Astrocyte (in vitro differentiated cells and primary cell): ENCODE results near the gene PCDHGA12. TPM values are rescaled to one million over a fixed set of nuclear protein-coding genes. Genes with fewer than 3 reads are reported as not detected.
"Not testable (repeated sequence)": the region's sequence is repeated elsewhere in the genome, so short reads cannot be mapped to it uniquely, and the experiment has no call there.

Source experiments
- DNase-seq: peaks from one replicate; pipeline ENCODE4 v3.0.0-alpha.2; 2010; ENCODE audit warnings: low read depth
- FAIRE-seq: peaks from 2 replicates; lab custom pipeline; 2011; peaks lifted over from hg19 to GRCh38; lab: Jason Lieb, UNC
- H2AFZ ChIP-seq: 2 replicates; pipeline ENCODE4 v1.6.0; 2012; ENCODE audit warnings: low read depth, low read length, inconsistent platforms
- H3K27ac ChIP-seq: 2 replicates; pipeline ENCODE4 v1.5.1; 2011; ENCODE audit warnings: low read depth, low read length, inconsistent platforms
- H3K27me3 ChIP-seq: 2 replicates; pipeline ENCODE4 v1.6.0; 2011; ENCODE audit warnings: low read length, inconsistent platforms; ENCODE audit not compliant: insufficient read depth
- H3K36me3 ChIP-seq: 2 replicates; pipeline ENCODE4 v1.5.1; 2011; ENCODE audit warnings: low read length, inconsistent platforms; ENCODE audit not compliant: insufficient read depth
- H3K4me1 ChIP-seq: 2 replicates; pipeline ENCODE4 v1.5.1; 2011; ENCODE audit warnings: low read length, inconsistent platforms; ENCODE audit not compliant: insufficient read depth
- H3K4me2 ChIP-seq: 2 replicates; pipeline ENCODE4 v1.6.0; 2012; ENCODE audit warnings: low read length, inconsistent platforms
- H3K4me3 ChIP-seq: 2 replicates; pipeline ENCODE4 v1.5.1; 2011; ENCODE audit warnings: low read depth, mild to moderate bottlenecking, low read length, inconsistent platforms; ENCODE audit not compliant: insufficient read depth
- H3K79me2 ChIP-seq: 2 replicates; pipeline ENCODE4 v1.6.0; 2012; ENCODE audit warnings: mild to moderate bottlenecking, low read length, inconsistent platforms; ENCODE audit not compliant: insufficient read depth
- H3K9ac ChIP-seq: 2 replicates; pipeline ENCODE4 v1.6.0; 2012; ENCODE audit warnings: mild to moderate bottlenecking, low read length, inconsistent platforms
- H3K9me3 ChIP-seq: 2 replicates; pipeline ENCODE4 v1.5.1; 2012; ENCODE audit warnings: low read depth, mild to moderate bottlenecking, low read length, inconsistent platforms; ENCODE audit not compliant: insufficient read depth
- H4K20me1 ChIP-seq: 2 replicates; pipeline ENCODE4 v1.6.0; 2012; ENCODE audit warnings: low read length, inconsistent platforms; ENCODE audit not compliant: insufficient read depth
- H3K27ac Mint-ChIP-seq: one replicate; pipeline ENCODE4 v1.8.0; 2021; ENCODE audit warnings: mild to moderate bottlenecking, mixed read lengths; ENCODE audit not compliant: unreplicated experiment
- H3K27me3 Mint-ChIP-seq: one replicate; pipeline ENCODE4 v1.8.0; 2021; ENCODE audit warnings: low read depth, mixed read lengths; ENCODE audit not compliant: unreplicated experiment
- H3K36me3 Mint-ChIP-seq: one replicate; pipeline ENCODE4 v1.8.0; 2021; ENCODE audit warnings: low read depth, mixed read lengths; ENCODE audit not compliant: unreplicated experiment
- H3K4me1 Mint-ChIP-seq: one replicate; pipeline ENCODE4 v1.8.0; 2021; ENCODE audit warnings: low read depth, mixed read lengths; ENCODE audit not compliant: unreplicated experiment
- H3K4me3 Mint-ChIP-seq: one replicate; pipeline ENCODE4 v1.8.0; 2021; ENCODE audit warnings: mild to moderate bottlenecking, moderate library complexity, mixed read lengths; ENCODE audit not compliant: unreplicated experiment
- H3K9me3 Mint-ChIP-seq: one replicate; pipeline ENCODE4 v1.8.0; 2021; ENCODE audit warnings: mild to moderate bottlenecking, mixed read lengths; ENCODE audit not compliant: unreplicated experiment
- CTCF ChIP-seq: IDR thresholded peaks from 2 replicates; pipeline ENCODE4 v1.5.1; 2011; ENCODE audit warnings: low read depth, mild to moderate bottlenecking, inconsistent platforms, low read length, moderate library complexity; ENCODE audit not compliant: insufficient read depth
- EZH2 ChIP-seq: IDR thresholded peaks from 2 replicates; pipeline ENCODE4 v1.6.1; 2012; ENCODE audit warnings: mild to moderate bottlenecking, low read length, inconsistent platforms; ENCODE audit not compliant: insufficient read depth
- total RNA-seq: library from RNA; stranded (reverse); gene quantifications from 2 replicates; pipeline ENCODE4 v1.2.1, GENCODE V29; 2021

The PCDHGA12 gene
- total RNA-seq, 1 donor from 2014 or later = 1.6 TPM

- not testable (repeated sequence) for H3K79me2 ChIP-seq, H3K27me3 Mint-ChIP-seq, H4K20me1 ChIP-seq, DNase-seq, H3K4me1 Mint-ChIP-seq, H3K27ac ChIP-seq, H3K36me3 ChIP-seq, H3K4me1 ChIP-seq, FAIRE-seq, H2AFZ ChIP-seq, H3K27me3 ChIP-seq
- peak; percentile 43 for TF ChIP-seq CTCF
- H3K9me3 ChIP-seq = peaks cover 45% of the 10 kb centered on the region
- peak within 1 kb of the TSS; percentile 23 for H3K9ac ChIP-seq
- Mint-ChIP-seq H3K27ac (peak within 1 kb of the TSS; percentile 84), H3K4me3 (peak within 1 kb of the TSS; percentile 96), H3K9me3 (peaks cover 16% of the 10 kb centered on the region), H3K36me3 (peaks cover 12% of the 10 kb centered on the region)
- peak within 1 kb of the TSS; percentile 31 for H3K4me3 ChIP-seq
- H3K4me2 ChIP-seq = peak within 1 kb of the TSS; percentile 64
Observed at GRCh38 chr5:141407790-141408505, 22.4 kb upstream of the PCDHGA12 start, which contains the start of gene PCDHGB6. Gene PCDHGB6, plus strand, starts transcription at chr5:141408021. Its CDS starts 182 bp downstream, at chr5:141408203.

GRCh38 chr5:141409598-141410306, 20.6 kb upstream of the PCDHGA12 start:
- FAIRE-seq (no peak), DNase-seq (no peak)
- H4K20me1 ChIP-seq = peaks cover 3% of the 10 kb centered on the region
- H3K9ac ChIP-seq = no peak overlapping the region
- no peaks in the 10 kb centered on the region for H3K4me1 ChIP-seq
- peaks cover 5% of the 10 kb centered on the region for H3K4me1 Mint-ChIP-seq
- no peak overlapping the region for H3K4me2 ChIP-seq
- H3K36me3 ChIP-seq = no peaks in the 10 kb centered on the region
- no peaks in the 10 kb centered on the region for H3K27me3 ChIP-seq
- H2AFZ ChIP-seq = no peak overlapping the region
- H3K4me3 ChIP-seq = no peak overlapping the region
- no peak overlapping the region for H3K4me3 Mint-ChIP-seq
- no peak overlapping the region for H3K27ac Mint-ChIP-seq
- H3K36me3 Mint-ChIP-seq = peaks cover 16% of the 10 kb centered on the region
- H3K27ac ChIP-seq = no peak overlapping the region
- H3K9me3 ChIP-seq = peaks cover 38% of the 10 kb centered on the region
- peaks cover 3% of the 10 kb centered on the region for H3K79me2 ChIP-seq
- peaks cover 15% of the 10 kb centered on the region for H3K9me3 Mint-ChIP-seq
- TF ChIP-seq CTCF (no peak), EZH2 (no peak)
- H3K27me3 Mint-ChIP-seq = no peaks in the 10 kb centered on the region
